NOMO-1 treated with DMSO at 0.1 percent for 48 hours (cell line): Measurements from ENCODE around the gene ERN2.
A peak's percentile ranks its signal among the peaks of the same experiment; 100 is the strongest.
"Not testable (repeated sequence)": the region's sequence is repeated elsewhere in the genome, so short reads cannot be mapped to it uniquely, and the experiment has no call there.

Experiments used
- DNase-seq: peaks from one replicate; lab custom pipeline; 2025; ENCODE audit not compliant: unreplicated experiment; lab: John Stamatoyannopoulos, UW

Gene ERN2

GRCh38 chr16:23722613-23723240 lies 9.7 kb upstream of the ERN2 start:
- DNase-seq, result not testable (repeated sequence)

GRCh38 chr16:23716484-23716883 lies 3.5 kb upstream of the ERN2 start:
- no peak for DNase-seq

GRCh38 chr16:23711785-23712184 lies 1.2 kb downstream of the ERN2 start:
- DNase-seq, result no peak

GRCh38 chr16:23710504-23710903 lies 2.5 kb downstream of the ERN2 start:
- no peak for DNase-seq

- no peak for DNase-seq
Measured at GRCh38 chr16:23710008-23710407, 3.0 kb downstream of the ERN2 start.

- no peak for DNase-seq
Measured at GRCh38 chr16:23709536-23709935, 3.5 kb downstream of the ERN2 start.

- no peak for DNase-seq
Measured at GRCh38 chr16:23706439-23706838, 6.6 kb downstream of the ERN2 start.

GRCh38 chr16:23705517-23705902 lies 7.5 kb downstream of the ERN2 start:
- DNase-seq, result no peak

GRCh38 chr16:23704772-23705516 lies 8.1 kb downstream of the ERN2 start:
- DNase-seq, result no peak

- no peak for DNase-seq
Measured at GRCh38 chr16:23702951-23703350, 10.1 kb downstream of the ERN2 start.

GRCh38 chr16:23701045-23701444 lies 12.0 kb downstream of the ERN2 start:
- no peak for DNase-seq

- no peak for DNase-seq
Measured at GRCh38 chr16:23700509-23700908, 12.5 kb downstream of the ERN2 start.

- no peak for DNase-seq
Measured at GRCh38 chr16:23700093-23700492, 12.9 kb downstream of the ERN2 start.

- DNase-seq, result peak; percentile 80
Measured at GRCh38 chr16:23699100-23699499, 13.9 kb downstream of the ERN2 start.

- no peak for DNase-seq
Measured at GRCh38 chr16:23695756-23696155, 17.3 kb downstream of the ERN2 start.

- no peak for DNase-seq
Measured at GRCh38 chr16:23694644-23695373, 18.2 kb downstream of the ERN2 start.

GRCh38 chr16:23694265-23694643 lies 18.8 kb downstream of the ERN2 start:
- DNase-seq, result no peak

GRCh38 chr16:23692190-23692837 lies 20.7 kb downstream of the ERN2 start:
- DNase-seq, result no peak

GRCh38 chr16:23691483-23692189 lies 21.4 kb downstream of the ERN2 start:
- no peak for DNase-seq

- no peak for DNase-seq
Measured at GRCh38 chr16:23690771-23691482, 22.1 kb downstream of the ERN2 start.
